Lower leg skin (tissue), 4 donors: ENCODE data around the gene IRF2BP1. TPM values are rescaled to one million over a fixed set of nuclear protein-coding genes. Genes with fewer than 3 reads are reported as not detected.

ENCODE experiments used
- DNase-seq, 2 donors: peaks; one replicate each; pipeline ENCODE4 v3.0.0-alpha.2; 2019; ENCODE audit warnings: low spot score in 2 of 2
- H3K4me3 ChIP-seq: fragments of 200-600 bp; sonication (generic); 2 replicates; pipeline ENCODE4 v1.5.1; 2017; ENCODE audit warnings: mild to moderate bottlenecking, low read depth; ENCODE audit not compliant: poor library complexity, severe bottlenecking
- POLR2A ChIP-seq, 2 donors: fragments of 450-650 bp; IDR thresholded peaks; one replicate each; pipeline ENCODE4 v1.6.1; 2016 to 2017; ENCODE audit warnings: antibody characterized with exemption in 2 of 2, mild to moderate bottlenecking in 1 of 2, moderate library complexity in 1 of 2
- WGBS, 2 donors: methylation state at CpG; one replicate each; pipeline ENCODE4 v1.1.5; 2018; 5-methylcytosine and 5-hydroxymethylcytosine counted together
- intact Hi-C: fragments of 100-400 bp; cut with DNase I; formaldehyde crosslinking; loops from one replicate; pipeline ENCODE4 v1.15.0; 2023; ENCODE audit warnings: low total_unique reads
- total RNA-seq, 4 donors: library from RNA; depleted of rRNA; stranded (reverse); fragments of >200 nt; gene quantifications; one replicate each; pipeline ENCODE4 v1.1.0, GENCODE V29; 2016
- TF ChIP-seq, protein P1 (sequence below), 3 donors: fragments of 450-650 bp; IDR thresholded peaks; one replicate each; pipeline ENCODE4 v1.5.1; 2016; ENCODE audit warnings: antibody characterized with exemption in 3 of 3, mild to moderate bottlenecking in 3 of 3, moderate library complexity in 2 of 3

IRF2BP1 gene
- total RNA-seq, 4 donors from 2014 or later = 38.9 to 44.0 (median 42.8) TPM

DNA sequence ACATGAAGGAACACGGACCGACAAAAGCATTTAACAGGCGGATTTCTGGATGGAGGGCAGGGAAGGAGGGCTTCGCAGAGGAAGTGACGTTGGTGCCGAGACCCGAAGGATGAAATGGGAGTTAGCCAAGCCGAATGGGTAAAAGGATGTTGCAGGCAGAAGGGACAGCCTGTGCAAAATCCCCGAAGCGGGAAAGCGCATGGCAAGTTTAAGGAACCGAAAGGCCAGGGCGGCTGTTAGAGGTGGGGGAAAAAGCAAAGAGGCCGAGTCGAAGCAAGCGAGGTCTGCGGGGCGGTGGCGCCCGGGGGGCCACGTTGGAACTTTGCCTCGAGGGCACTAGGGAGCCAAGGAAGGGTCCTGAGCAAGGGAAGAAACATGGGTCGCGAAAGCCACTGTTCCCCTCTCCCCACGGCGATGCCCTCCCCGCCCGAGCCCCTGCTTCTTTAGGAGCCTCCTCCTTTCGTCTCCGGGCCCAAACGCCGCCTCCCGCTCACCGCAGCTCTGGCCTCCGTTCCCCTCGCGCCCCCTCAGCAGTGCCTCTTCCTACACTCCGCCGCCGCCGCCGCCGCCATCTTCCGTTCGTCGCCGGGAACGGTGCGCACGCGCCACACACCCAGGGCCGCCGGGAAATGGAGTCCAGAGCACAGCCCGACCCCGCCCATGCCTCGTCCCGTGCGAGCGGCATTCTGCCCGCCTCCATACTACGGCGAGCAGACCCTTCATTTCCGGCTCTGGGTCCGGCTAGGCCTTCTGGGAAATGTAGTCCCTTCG lies 23.2 kb downstream of the IRF2BP1 start, which contains the start of gene SYMPK:
Gene SYMPK, minus strand, starts transcription at position 584 of the 771 bp plus-strand sequence. CDS start 8,652 bp downstream, outside the sequence.
- peak; percentile 99 to 100 for DNase-seq
- intact Hi-C loops = no loop called here
- peak in 1 of 2 donors; percentile 35 for TF ChIP-seq POLR2A (IDR thresholded peaks at IDR 0.05)
- TF ChIP-seq, protein P1, sequence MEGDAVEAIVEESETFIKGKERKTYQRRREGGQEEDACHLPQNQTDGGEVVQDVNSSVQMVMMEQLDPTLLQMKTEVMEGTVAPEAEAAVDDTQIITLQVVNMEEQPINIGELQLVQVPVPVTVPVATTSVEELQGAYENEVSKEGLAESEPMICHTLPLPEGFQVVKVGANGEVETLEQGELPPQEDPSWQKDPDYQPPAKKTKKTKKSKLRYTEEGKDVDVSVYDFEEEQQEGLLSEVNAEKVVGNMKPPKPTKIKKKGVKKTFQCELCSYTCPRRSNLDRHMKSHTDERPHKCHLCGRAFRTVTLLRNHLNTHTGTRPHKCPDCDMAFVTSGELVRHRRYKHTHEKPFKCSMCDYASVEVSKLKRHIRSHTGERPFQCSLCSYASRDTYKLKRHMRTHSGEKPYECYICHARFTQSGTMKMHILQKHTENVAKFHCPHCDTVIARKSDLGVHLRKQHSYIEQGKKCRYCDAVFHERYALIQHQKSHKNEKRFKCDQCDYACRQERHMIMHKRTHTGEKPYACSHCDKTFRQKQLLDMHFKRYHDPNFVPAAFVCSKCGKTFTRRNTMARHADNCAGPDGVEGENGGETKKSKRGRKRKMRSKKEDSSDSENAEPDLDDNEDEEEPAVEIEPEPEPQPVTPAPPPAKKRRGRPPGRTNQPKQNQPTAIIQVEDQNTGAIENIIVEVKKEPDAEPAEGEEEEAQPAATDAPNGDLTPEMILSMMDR (IDR thresholded peaks at IDR 0.05) = no peak
- WGBS, 2 donors = 0% methylated on average over 59 to 62 of the region's 65 CpGs
- peak within 1 kb of the TSS; percentile 91 for H3K4me3 ChIP-seq

DNA sequence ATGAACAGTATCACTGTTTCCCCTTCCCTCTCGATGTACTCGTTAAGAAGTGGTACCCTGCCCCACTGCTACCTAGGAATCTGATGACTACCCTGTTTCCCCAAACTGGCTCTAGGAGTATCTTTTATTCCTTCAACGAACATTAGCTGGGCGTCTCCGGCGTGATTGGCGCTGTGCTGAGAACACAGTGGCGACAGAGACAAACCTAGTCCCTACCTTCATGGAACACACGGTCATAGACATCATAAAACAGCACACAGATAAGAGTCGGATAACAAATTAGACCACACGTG lies 23.7 kb downstream of the IRF2BP1 start:
- intact Hi-C loops = no loop called here
- peak overlapping the region; percentile 91 for H3K4me3 ChIP-seq
- DNase-seq = no peak
- 1% methylated on average over 11 of the region's 11 CpGs for WGBS, 2 donors
- TF ChIP-seq, protein P1 (IDR thresholded peaks at IDR 0.05) = no peak
- no peak for TF ChIP-seq POLR2A (IDR thresholded peaks at IDR 0.05)

DNA sequence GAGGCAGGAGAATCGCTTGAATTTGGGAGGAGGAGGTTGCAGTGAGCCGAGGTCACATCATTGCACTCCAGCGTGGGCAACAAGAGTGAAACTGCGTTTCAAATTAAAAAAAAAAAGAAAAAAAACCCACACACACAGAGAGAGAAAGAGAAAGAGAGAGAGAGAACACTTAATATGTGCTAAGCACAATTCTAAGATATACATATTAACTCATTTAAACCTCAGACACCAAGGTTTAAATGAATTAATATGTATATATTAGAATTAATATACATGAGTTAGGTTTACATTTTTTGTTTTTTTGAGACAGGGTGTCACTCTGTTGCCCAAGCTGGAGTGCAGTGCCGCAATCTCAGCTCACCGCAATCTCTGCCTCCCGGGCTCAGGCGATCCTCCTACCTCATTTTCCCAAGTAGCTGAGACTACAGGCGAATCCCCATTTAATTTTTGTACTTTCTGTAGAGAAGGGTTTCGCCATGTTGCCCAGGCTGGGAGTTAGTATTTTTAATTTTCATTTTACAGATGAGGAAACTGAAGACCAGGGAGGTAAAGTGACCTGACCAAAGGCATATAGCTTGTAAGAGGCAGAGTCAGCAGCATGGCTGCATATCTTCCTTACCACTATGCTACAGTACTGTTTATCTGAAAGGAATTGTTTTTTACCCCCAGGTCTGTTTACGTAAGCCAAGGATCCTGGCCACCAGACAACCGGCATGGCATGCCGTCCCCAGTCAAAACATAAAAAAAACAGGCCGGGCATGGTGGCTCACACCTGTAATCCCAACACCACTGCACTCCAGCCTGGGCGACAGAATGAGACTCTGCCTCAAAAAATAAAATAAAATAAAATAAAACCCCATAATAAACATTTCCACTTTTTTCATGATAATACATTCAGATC lies 25.3 kb downstream of the IRF2BP1 start:
- WGBS, 2 donors = 85 to 87% methylated on average over 15 of the region's 15 CpGs
- intact Hi-C loops = no loop called here
- TF ChIP-seq POLR2A (IDR thresholded peaks at IDR 0.05) = no peak
- TF ChIP-seq, protein P1 (IDR thresholded peaks at IDR 0.05) = no peak
- DNase-seq = no peak
- H3K4me3 ChIP-seq = no peak overlapping the region

DNA sequence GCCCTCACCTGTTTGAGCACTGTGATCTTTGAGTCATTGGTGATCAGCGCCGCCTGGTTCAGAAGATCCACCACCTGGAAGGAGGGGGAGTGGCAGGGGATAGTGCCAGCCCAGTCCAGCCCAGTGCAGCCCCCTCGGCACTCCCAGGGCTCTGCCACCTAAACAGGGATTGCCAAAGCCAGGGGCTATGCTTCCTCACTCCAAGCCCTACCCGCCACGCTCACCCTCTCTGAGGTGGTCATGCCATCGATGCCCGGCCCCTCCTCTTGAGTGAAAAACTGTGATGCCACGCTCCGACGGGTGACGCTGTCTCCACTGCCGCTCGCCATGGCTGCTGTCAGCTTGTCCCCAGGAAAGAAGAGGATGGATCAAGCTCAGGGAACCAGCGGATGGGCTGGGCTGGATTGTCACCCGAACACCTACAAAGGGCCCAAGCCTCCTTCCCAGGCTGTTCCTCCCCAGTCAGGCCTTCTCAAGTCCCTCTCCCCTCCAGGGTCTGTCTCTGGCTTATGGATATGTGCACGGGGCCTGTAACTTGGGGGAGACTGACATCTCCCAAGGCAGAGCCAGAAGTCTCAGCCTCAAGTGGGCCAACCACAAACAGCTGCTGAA lies 31.7 kb downstream of the IRF2BP1 start:
- WGBS, 2 donors = 96 to 97% methylated on average over 14 to 16 of the region's 16 CpGs

DNA sequence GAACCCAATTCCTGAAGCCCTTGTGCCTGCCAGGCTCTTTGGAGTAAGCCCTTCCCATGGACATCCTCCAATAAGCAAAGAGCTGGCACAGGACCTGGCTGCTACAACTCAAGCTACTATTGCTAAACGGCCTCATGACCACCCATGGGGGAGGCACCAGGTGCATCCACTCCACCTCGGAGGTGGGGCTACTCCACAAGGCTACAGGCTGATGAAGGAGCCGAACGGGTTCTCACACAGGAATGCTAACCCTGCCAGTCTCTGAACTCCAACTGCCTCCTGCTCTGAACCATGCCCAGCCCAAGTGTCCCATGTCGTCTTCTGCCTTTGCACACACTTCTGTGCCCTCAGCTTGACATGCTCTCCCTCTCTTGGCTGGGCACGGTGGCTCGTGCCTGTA lies 33.0 kb downstream of the IRF2BP1 start:
- DNase-seq = no peak
- no peak overlapping the region for H3K4me3 ChIP-seq
- intact Hi-C loops = no loop called here
- WGBS, 2 donors = 57 to 66% methylated on average over 6 to 7 of the region's 7 CpGs
- TF ChIP-seq, protein P1 (IDR thresholded peaks at IDR 0.05) = no peak
- no peak for TF ChIP-seq POLR2A (IDR thresholded peaks at IDR 0.05)

More for the DNA sequence above, 31.7 kb downstream of the IRF2BP1 start:
- DNase-seq = no peak
- no peak for TF ChIP-seq POLR2A (IDR thresholded peaks at IDR 0.05)
- TF ChIP-seq, protein P1 (IDR thresholded peaks at IDR 0.05) = no peak
- no peak overlapping the region for H3K4me3 ChIP-seq
- intact Hi-C loops = no loop called here
